Effector CD4-positive, alpha-beta T cell (primary cell): Measurements from ENCODE around the gene ADSS1.

Source experiments
- DNase-seq: peaks from one replicate; pipeline ENCODE4 v3.0.0-alpha.2; 2020

The ADSS1 gene

DNA sequence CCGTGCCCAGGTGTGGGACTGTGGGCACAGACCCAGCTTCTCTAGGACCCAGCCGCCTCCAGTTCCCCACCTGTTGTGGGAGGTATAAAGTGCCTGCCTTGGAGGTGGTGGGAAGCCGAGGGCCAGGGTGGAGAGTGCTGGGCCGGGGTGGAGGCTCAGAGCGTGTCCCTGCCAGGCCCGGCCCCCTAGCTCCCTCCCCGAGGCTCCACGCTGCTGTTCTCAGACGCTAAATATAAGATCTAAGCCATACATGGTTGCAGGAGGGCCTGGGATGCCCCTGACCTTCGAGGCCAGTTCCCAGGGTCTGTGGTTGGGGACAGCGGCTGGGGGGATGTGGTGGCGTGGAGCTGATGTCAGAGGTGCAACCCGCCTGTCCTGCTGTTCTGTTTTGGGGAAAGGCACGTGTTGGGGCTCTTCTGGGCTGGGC, 23.8 kb upstream of the ADSS1 start:
- DNase-seq, result no peak

GRCh38 chr14:104700747-104701217, 23.2 kb upstream of the ADSS1 start:
- no peak for DNase-seq

GRCh38 chr14:104701383-104702076, 22.5 kb upstream of the ADSS1 start:
- DNase-seq, result no peak

DNA sequence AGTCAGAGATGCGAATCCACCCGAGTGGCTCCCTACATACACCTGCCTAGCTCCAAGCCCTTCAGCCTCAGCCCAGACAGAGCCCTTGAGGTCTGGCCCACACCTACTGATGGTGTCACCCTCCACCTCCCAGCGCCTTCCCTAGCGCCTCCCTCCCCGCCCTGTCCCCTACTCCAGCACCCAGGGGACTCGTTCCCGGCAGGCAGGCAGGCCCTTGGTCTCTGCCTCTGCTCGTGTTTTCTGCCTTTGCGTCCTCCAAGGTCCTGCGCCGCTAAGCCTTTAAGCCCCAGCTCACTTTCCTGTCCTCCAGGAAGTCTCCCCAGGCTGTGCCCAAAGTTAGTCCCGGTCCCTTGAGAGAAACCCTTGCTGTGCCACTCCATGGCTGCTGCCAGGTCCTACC, 21.9 kb upstream of the ADSS1 start:
- no peak for DNase-seq

GRCh38 chr14:104702673-104703072, 21.4 kb upstream of the ADSS1 start:
- DNase-seq, result no peak

GRCh38 chr14:104703269-104703668, 20.8 kb upstream of the ADSS1 start:
- no peak for DNase-seq

DNA sequence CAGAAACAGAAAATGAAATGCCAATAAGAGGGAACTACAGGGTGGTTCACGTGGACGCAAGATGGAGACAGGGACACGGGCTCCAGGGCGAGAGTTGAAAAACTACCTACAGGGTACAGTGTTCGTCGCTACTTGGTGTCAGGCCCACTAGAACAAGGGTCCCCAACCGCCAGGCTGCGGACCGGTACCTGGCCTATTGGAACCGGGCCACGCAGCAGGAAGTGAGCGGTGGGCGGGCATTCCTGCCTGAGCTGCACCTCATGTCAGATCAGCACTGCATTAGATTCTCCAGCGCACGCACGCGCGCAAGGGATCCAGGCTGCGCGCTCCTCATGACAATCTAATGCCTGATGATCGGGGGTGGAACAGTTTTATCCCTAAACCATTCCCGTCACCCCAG, 19.8 kb upstream of the ADSS1 start:
- no peak for DNase-seq

DNA sequence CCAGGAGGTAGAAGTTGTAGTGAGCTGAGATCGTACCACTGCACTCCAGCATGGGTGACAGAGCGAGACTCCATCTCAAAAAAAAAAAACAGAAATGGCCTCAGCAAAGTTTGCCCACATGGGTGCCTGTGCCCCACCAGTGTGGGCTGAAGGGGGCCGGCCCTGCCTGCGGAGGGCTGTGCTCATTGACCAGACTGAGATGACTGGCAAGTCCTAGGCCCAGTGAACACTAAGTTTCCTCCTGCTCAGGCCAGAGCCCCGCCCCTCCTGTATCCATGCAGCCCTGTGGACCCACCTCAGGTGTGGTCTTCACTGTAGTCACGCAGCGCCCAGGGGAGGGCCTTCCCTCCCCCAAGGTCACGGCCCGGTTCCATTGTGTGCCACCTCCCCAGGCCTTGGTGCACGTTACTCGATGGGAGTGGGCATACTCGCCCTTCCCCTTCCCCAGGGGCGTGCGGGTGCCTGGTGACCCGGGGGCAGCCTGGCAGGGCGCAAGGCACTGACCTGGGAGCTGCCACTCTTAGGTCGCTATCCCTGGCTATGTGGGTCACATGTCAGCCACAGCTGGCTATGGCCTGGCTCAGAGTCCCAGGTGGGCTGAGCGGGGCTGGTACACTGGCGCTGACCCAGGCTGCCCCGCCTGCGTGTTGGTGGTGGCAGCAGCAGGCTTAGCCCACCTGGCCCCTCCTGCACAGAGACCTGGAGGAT, 18.5 kb upstream of the ADSS1 start:
- DNase-seq, result no peak

- no peak for DNase-seq
These were observed 17.1 kb upstream of the ADSS1 start for GRCh38 chr14:104706733-104707607.

- no peak for DNase-seq
These were observed 16.1 kb upstream of the ADSS1 start for GRCh38 chr14:104707608-104708595.

- DNase-seq, result peak; percentile 57
These were observed 15.3 kb upstream of the ADSS1 start for GRCh38 chr14:104708606-104709268.

DNA sequence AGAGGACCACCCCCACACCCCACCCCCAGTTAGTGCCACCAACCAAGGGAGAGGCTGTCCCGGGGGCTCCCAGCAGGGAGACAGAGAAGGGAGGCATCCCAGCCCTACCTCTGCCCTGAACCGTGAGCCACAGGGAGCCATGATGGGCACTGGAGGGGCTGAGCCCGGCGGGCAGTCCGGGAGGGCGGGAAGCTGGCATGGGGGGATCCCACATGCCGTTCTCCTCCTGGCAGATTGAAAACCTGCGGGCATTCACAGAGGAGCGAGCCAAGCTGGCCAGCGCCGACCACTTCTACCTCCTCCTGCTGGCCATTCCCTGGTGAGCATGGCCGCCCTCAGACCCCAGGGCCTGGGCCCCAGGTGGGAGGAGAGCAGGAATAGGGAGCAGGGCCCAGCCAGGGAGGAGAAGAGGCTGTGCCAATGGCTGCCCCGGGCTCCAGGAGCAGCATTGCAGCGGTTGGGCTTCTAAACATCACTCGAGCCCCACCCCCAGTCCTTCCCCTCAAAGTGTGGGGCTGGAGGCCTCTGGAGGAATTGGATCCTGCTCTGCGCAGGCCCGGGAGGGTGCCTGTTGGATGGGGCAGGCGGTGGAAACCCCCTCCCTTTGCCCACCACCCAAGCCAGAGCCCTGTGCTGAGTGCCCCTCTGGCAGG, 14.5 kb upstream of the ADSS1 start:
- DNase-seq, result no peak

GRCh38 chr14:104710071-104710735, 13.8 kb upstream of the ADSS1 start:
- no peak for DNase-seq

DNA sequence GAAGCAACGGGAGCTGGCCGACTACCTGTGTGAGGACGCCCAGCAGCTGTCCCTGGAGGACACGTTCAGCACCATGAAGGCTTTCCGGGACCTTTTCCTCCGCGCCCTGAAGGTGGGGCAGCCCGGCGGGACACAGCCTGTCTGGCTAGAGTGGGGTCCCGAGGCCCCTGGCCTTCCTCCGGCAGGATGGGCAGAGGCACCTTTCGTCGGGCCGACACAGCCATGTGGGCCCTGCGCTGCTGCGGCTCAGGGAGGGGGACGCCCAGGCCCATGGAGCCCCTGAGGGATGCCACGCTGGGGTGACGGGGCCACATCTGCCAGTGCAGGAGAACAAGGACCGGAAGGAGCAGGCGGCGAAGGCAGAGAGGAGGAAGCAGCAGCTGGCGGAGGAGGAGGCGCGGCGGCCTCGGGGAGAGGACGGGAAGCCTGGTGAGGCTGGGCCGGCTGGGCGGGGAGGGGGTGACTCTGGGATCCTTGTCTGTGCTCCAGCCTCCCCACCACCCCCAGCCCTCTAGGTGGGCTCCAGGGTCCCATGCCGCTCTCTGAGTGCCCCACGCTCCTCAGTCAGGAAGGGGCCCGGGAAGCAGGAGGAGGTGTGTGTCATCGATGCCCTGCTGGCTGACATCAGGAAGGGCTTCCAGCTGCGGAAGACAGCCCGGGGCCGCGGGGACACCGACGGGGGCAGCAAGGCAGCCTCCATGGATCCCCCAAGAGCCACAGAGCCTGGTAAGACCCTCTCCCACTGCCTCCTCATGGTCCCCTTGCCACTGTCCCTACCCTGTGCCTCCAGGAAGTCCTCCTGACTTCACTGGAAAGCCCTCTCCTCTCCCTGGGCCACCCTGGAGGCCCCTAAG, 10.9 kb upstream of the ADSS1 start:
- no peak for DNase-seq

DNA sequence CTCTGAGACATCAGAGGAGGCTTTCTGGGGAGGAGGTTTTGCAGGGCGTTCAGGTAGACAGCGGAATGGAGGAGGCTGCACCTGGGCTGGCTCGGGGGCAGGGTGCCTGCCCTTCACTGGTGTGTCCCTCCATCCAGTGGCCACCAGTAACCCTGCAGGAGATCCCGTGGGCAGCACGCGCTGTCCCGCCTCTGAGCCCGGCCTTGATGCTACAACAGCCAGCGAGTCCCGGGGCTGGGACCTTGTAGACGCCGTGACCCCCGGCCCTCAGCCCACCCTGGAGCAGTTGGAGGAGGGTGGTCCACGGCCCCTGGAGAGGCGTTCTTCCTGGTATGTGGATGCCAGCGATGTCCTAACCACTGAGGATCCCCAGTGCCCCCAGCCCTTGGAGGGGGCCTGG, 10.0 kb upstream of the ADSS1 start:
- no peak for DNase-seq

- no peak for DNase-seq
These were observed 9.3 kb upstream of the ADSS1 start for GRCh38 chr14:104714681-104715080.

DNA sequence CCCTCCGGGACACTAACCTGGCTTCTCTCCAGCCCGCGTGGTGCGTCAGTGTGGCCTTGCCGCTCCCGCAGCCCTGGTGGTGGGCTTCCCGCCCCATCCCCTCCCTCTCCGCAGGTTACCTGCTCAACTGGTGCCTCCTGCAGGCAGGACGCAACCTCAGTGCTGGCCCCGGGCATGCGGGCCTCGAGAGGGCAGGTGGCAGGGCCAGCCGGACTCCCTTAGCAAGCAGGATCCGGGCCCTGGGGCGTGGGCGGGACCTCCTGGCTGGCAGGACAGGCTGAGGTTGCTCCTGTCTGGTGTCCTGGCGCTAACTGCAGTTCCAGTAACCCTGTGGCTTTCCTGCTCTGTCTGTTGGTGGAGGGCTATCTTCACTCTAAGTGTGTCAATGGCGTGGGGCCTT, 8.6 kb upstream of the ADSS1 start:
- no peak for DNase-seq

DNA sequence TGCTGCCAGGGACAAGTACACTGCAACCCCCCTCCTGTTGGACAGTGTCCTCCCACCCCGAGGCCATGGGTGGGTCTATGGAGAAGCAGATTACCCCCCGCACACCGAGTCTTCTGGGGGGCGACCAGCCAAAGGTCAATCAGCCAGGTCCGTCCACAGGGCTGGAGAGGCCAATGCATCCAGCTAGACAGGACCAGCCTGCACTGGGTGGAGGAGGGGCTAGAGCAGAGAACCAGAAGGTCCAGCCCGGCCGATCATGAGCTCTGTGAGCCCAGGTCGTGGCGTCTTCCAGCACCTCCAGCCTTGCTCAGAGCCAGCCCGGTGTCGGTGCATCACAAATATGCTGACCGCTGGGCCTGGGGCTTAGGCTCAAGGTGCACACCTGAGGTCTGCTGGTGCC, 8.2 kb upstream of the ADSS1 start:
- DNase-seq, result no peak

- DNase-seq, result no peak
These were observed 6.9 kb upstream of the ADSS1 start for GRCh38 chr14:104717137-104717536.

GRCh38 chr14:104717646-104718045, 6.4 kb upstream of the ADSS1 start:
- DNase-seq, result no peak
